GM23248 (cell line): ENCODE measurements around the gene TNXB.
"Not testable (repeated sequence)": the region's sequence is repeated elsewhere in the genome, so short reads cannot be mapped to it uniquely, and the experiment has no call there.

ENCODE experiments used
- EZH2 ChIP-seq: fragments of 200-600 bp; sonication (generic); IDR thresholded peaks from 2 replicates; pipeline ENCODE4 v1.6.1; 2018; ENCODE audit warnings: antibody characterized with exemption, mild to moderate bottlenecking; ENCODE audit not compliant: insufficient read depth, poor library complexity, severe bottlenecking
- EZH2phosphoT487 ChIP-seq: fragments of 200-600 bp; sonication (generic); IDR thresholded peaks from 2 replicates; pipeline ENCODE4 v1.6.1; 2018; ENCODE audit warnings: antibody characterized with exemption, moderate library complexity, mild to moderate bottlenecking, low read depth; ENCODE audit not compliant: insufficient read depth

DNA sequence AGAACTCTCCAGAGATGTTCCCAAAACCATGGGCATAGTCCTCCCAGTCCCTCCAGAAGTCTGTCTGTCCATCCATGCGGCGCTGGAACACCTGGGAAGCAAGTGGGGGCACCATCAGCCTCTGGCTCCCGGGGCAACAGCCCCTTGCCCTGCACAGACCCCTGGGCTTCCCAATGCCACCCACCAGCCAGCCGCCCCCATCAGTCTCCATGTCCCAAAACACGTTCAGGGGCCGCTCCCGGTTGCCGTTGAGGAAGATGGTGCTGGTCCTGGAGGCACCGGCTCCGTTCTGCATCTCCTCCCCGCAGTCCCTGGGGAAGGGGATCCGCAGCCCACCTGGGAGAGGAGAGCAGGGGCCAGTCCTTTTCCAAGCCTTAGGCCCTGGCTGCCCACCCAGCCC, 99.6 kb downstream of the TNXB start:
- not testable (repeated sequence) for TF ChIP-seq EZH2, EZH2phosphoT487
